SK-N-SH (cell line): ENCODE measurements around the gene RFK. TPM values are rescaled to one million over a fixed set of nuclear protein-coding genes. Genes with fewer than 3 reads are reported as not detected.

ENCODE experiments used
- CTCF ChIA-PET: fragments of 300-600, 350-600 bp; formaldehyde crosslinking; extraction: SDS; loops from one replicate; lab custom pipeline; 2021; lab: Yijun Ruan, JAX
- POLR2A ChIA-PET: fragments of 350-600 bp; sonication (Branson Sonifier 250); formaldehyde crosslinking; extraction: SDS; loops from one replicate; lab custom pipeline; 2020; ENCODE audit warnings: antibody characterized with exemption, inconsistent platforms; lab: Yijun Ruan, JAX
- DNase-seq: peaks from one replicate; pipeline ENCODE4 v3.0.0; 2012
- H2AFZ ChIP-seq: fragments of 200-600 bp; sonication (generic); 2 replicates; pipeline ENCODE4 v1.8.1; 2016; ENCODE audit warnings: antibody characterized with exemption, mild to moderate bottlenecking, low read depth
- H3F3A ChIP-seq: fragments of 200-600 bp; sonication (generic); replicated peaks from 2 replicates; pipeline ENCODE3; 2016; ENCODE audit warnings: antibody characterized with exemption, mild to moderate bottlenecking; ENCODE audit not compliant: insufficient read depth
- H3K27ac ChIP-seq, 2 experiments: fragments of 200-500 bp in 1 of 2; fragments of 200-600 bp in 1 of 2; sonication (Bioruptor generic) in 1 of 2; sonication (generic), shearing (Covaris generic) in 1 of 2; 2 replicates each; pipeline versions ENCODE4 v1.5.1 to v1.6.1; 2014 to 2016; ENCODE audit warnings: low read depth in 2 of 2, inconsistent platforms in 1 of 2, low read length in 1 of 2, mild to moderate bottlenecking in 1 of 2, mixed read lengths in 1 of 2
- H3K27me3 ChIP-seq: fragments of 200-600 bp; sonication (generic), shearing (Covaris generic); 2 replicates; pipeline ENCODE4 v1.6.1; 2016; ENCODE audit warnings: mixed run types; ENCODE audit not compliant: insufficient read depth
- H3K36me3 ChIP-seq, 2 experiments: fragments of 200-500 bp in 1 of 2; fragments of 200-600 bp in 1 of 2; sonication (Bioruptor generic) in 1 of 2; sonication (generic) in 1 of 2; replicated peaks in 1 of 2; 2 replicates each; pipeline versions ENCODE3 to v1.5.1; 2014 to 2016; ENCODE audit warnings: low read length in 1 of 2, mild to moderate bottlenecking in 1 of 2; ENCODE audit not compliant: insufficient read depth in 2 of 2, control insufficient read depth in 1 of 2
- H3K4me1 ChIP-seq, 2 experiments: fragments of 200-500 bp in 1 of 2; fragments of 200-600 bp in 1 of 2; sonication (Bioruptor generic) in 1 of 2; sonication (generic), shearing (Covaris generic) in 1 of 2; 2 replicates each; pipeline versions ENCODE4 v1.5.1 to v1.6.1; 2014 to 2016; ENCODE audit warnings: low read depth in 1 of 2, low read length in 1 of 2, mixed run types in 1 of 2; ENCODE audit not compliant: insufficient read depth in 2 of 2, control insufficient read depth in 1 of 2
- H3K4me2 ChIP-seq: fragments of 200-600 bp; sonication (generic), shearing (Covaris generic); 2 replicates; pipeline ENCODE4 v1.6.1; 2017; ENCODE audit warnings: mixed run types
- H3K4me3 ChIP-seq, 2 experiments: fragments of 200-500 bp in 1 of 2; fragments of 200-600 bp in 1 of 2; sonication (Bioruptor generic) in 1 of 2; sonication (generic), shearing (Covaris generic) in 1 of 2; 2 replicates each; pipeline versions ENCODE4 v1.5.1 to v1.8.1; 2014 to 2016; ENCODE audit warnings: low read depth in 2 of 2, inconsistent platforms in 1 of 2, low read length in 1 of 2, mild to moderate bottlenecking in 1 of 2, mixed read lengths in 1 of 2, moderate library complexity in 1 of 2
- H3K79me2 ChIP-seq: fragments of 200-600 bp; sonication (generic); 2 replicates; pipeline ENCODE4 v1.8.1; 2017; ENCODE audit warnings: mild to moderate bottlenecking; ENCODE audit not compliant: insufficient read depth
- H3K9ac ChIP-seq: fragments of 200-600 bp; sonication (generic); 2 replicates; pipeline ENCODE4 v1.6.1; 2017; ENCODE audit warnings: mixed run types
- H3K9me2 ChIP-seq: fragments of 200-600 bp; sonication (generic); 2 replicates; pipeline ENCODE4 v1.6.1; 2017; ENCODE audit warnings: mixed run types
- H3K9me3 ChIP-seq: fragments of 200-600 bp; sonication (generic); 2 replicates; pipeline ENCODE4 v1.6.1; 2017; ENCODE audit warnings: mixed run types, mild to moderate bottlenecking, moderate library complexity
- H4K20me1 ChIP-seq: fragments of 200-600 bp; sonication (generic); 2 replicates; pipeline ENCODE4 v1.6.1; 2017; ENCODE audit warnings: mild to moderate bottlenecking, mixed run types; ENCODE audit not compliant: insufficient read depth
- CHD2 ChIP-seq: fragments of 150-350 bp; IDR thresholded peaks from 2 replicates; pipeline ENCODE4 v1.6.1; 2018; ENCODE audit warnings: low read length; ENCODE audit not compliant: partially characterized antibody
- ELF1 ChIP-seq: IDR thresholded peaks from 2 replicates; pipeline ENCODE4 v1.4.0; 2012
- EP300 ChIP-seq, 2 experiments: IDR thresholded peaks; 2 replicates each; pipeline versions ENCODE4 v1.4.0 to v1.6.1; 2012; ENCODE audit warnings: borderline replicate concordance in 1 of 2, low read depth in 1 of 2, low read length in 1 of 2
- EZH2phosphoT487 ChIP-seq: fragments of 200-600 bp; sonication (generic); IDR thresholded peaks from 2 replicates; pipeline ENCODE4 v1.6.1; 2017; ENCODE audit warnings: low read depth, mixed run types, mild to moderate bottlenecking, antibody characterized with exemption, moderate library complexity, borderline replicate concordance
- FOSL2 ChIP-seq: IDR thresholded peaks from 2 replicates; pipeline ENCODE4 v1.4.0; 2012; ENCODE audit warnings: low read depth, mild to moderate bottlenecking, moderate library complexity, borderline replicate concordance
- FOXJ3 ChIP-seq: sonication (generic); formaldehyde crosslinking; IDR thresholded peaks from 2 replicates; pipeline ENCODE4 v1.5.1; 2020; ENCODE audit warnings: mild to moderate bottlenecking, missing genetic modification reagents
- FOXM1 ChIP-seq: IDR thresholded peaks from 2 replicates; pipeline ENCODE4 v1.4.0; 2012; ENCODE audit warnings: low read depth, mild to moderate bottlenecking
- GABPA ChIP-seq: IDR thresholded peaks from 2 replicates; pipeline ENCODE4 v1.4.0; 2012; ENCODE audit warnings: low read depth, mild to moderate bottlenecking
- GATA2 ChIP-seq: sonication (generic); formaldehyde crosslinking; IDR thresholded peaks from 2 replicates; pipeline ENCODE4 v1.5.0; 2020; ENCODE audit warnings: mild to moderate bottlenecking, missing genetic modification reagents
- JUND ChIP-seq: IDR thresholded peaks from 2 replicates; pipeline ENCODE4 v1.4.0; 2012
- MXI1 ChIP-seq: IDR thresholded peaks from 2 replicates; pipeline ENCODE4 v1.6.1; 2012; ENCODE audit warnings: mild to moderate bottlenecking, low read depth, low read length, improper control_type of control experiment
- RAD21 ChIP-seq: IDR thresholded peaks from 2 replicates; pipeline ENCODE4 v1.6.1; 2012; ENCODE audit warnings: mild to moderate bottlenecking, low read length
- RCOR1 ChIP-seq: fragments of 150-350 bp; IDR thresholded peaks from 2 replicates; pipeline ENCODE4 v1.6.1; 2017; ENCODE audit warnings: antibody characterized with exemption, low read length
- RXRA ChIP-seq: IDR thresholded peaks from 2 replicates; pipeline ENCODE4 v1.4.0; 2012; ENCODE audit warnings: low read depth, mild to moderate bottlenecking, borderline replicate concordance
- SIN3A ChIP-seq: IDR thresholded peaks from 2 replicates; pipeline ENCODE4 v1.6.1; 2012; ENCODE audit warnings: low read depth, mild to moderate bottlenecking, low read length, moderate library complexity, borderline replicate concordance
- TAF1 ChIP-seq: IDR thresholded peaks from 2 replicates; pipeline ENCODE4 v1.6.1; 2012; ENCODE audit warnings: low read depth, mild to moderate bottlenecking, low read length, moderate library complexity, borderline replicate concordance
- YY1 ChIP-seq: IDR thresholded peaks from 2 replicates; pipeline ENCODE4 v1.4.0; 2012; ENCODE audit warnings: low read depth, mild to moderate bottlenecking
- WGBS: methylation state at CpG from one replicate; pipeline ENCODE4 v1.1.6; 2017; ENCODE audit warnings: low lambda C conversion rate; 5-methylcytosine and 5-hydroxymethylcytosine counted together
- polyA plus RNA-seq, 3 experiments: library from polyadenylated mRNA; depleted of rRNA; stranded (reverse); fragments of >200 nt; gene quantifications; 2 replicates each; pipeline ENCODE4 v1.2.3, GENCODE V29; 2012
- TF ChIP-seq, protein P1 (sequence below): IDR thresholded peaks from 2 replicates; pipeline ENCODE4 v1.4.0; 2012; ENCODE audit warnings: low read depth, borderline replicate concordance
- TF ChIP-seq, protein P2 (sequence below): fragments of 150-350 bp; IDR thresholded peaks from 2 replicates; pipeline ENCODE4 v1.6.1; 2017; ENCODE audit warnings: antibody characterized with exemption, low read length, low read depth, borderline replicate concordance
- TF ChIP-seq, protein P3 (sequence below): IDR thresholded peaks from 2 replicates; pipeline ENCODE4 v1.4.0; 2012; ENCODE audit warnings: low read depth, borderline replicate concordance
- TF ChIP-seq, protein P4 (sequence below): fragments of 150-350 bp; IDR thresholded peaks from 2 replicates; pipeline ENCODE4 v1.6.1; 2016; ENCODE audit warnings: mild to moderate bottlenecking, low read depth, low read length

The RFK gene
- polyA plus RNA-seq, 1 of the 3 experiments (the other 2 are of a cell fraction) = 7.2 TPM

GRCh38 chr9:76341616-76342015 lies 52.6 kb downstream of the RFK start:
- Histone ChIP-seq H3F3A (no peaks in the 10 kb centered on the region), H3K36me3 (no peaks in the 10 kb centered on the region), H3K27me3 (no peaks in the 10 kb centered on the region; the same call in 1 of the 2 replicates), H3K4me1 (no peaks in the 10 kb centered on the region), H3K9ac (no peak overlapping the region), H3K27ac (no peak overlapping the region), H3K9me3 (no peaks in the 10 kb centered on the region), H3K79me2 (no peaks in the 10 kb centered on the region), H4K20me1 (no peaks in the 10 kb centered on the region), H3K9me2 (no peaks in the 10 kb centered on the region), H2AFZ (no peak overlapping the region), H3K4me3 (no peak overlapping the region), H3K4me2 (no peak overlapping the region)
- 38% methylated on average over 1 of the region's 1 CpG for WGBS
- TF ChIP-seq CHD2 = no peak
- no peak for TF ChIP-seq YY1
- TF ChIP-seq FOXM1 = no peak
- no peak for TF ChIP-seq FOXJ3
- TF ChIP-seq TAF1 = no peak
- no peak for TF ChIP-seq RXRA
- TF ChIP-seq JUND = no peak
- TF ChIP-seq, protein P1, sequence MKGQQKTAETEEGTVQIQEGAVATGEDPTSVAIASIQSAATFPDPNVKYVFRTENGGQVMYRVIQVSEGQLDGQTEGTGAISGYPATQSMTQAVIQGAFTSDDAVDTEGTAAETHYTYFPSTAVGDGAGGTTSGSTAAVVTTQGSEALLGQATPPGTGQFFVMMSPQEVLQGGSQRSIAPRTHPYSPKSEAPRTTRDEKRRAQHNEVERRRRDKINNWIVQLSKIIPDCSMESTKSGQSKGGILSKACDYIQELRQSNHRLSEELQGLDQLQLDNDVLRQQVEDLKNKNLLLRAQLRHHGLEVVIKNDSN = no peak
- ChIA-PET POLR2A (no interaction called here), CTCF (no interaction called here)
- DNase-seq = no peak

GRCh38 chr9:76338418-76338817 lies 55.8 kb downstream of the RFK start:
- Histone ChIP-seq H3K4me1 (no peaks in the 10 kb centered on the region), H3K4me3 (no peak overlapping the region), H3K9me3 (no peaks in the 10 kb centered on the region), H3K4me2 (no peak overlapping the region), H3F3A (no peaks in the 10 kb centered on the region), H3K9me2 (no peaks in the 10 kb centered on the region), H3K36me3 (no peaks in the 10 kb centered on the region), H3K79me2 (no peaks in the 10 kb centered on the region), H3K9ac (no peak overlapping the region), H3K27ac (no peak overlapping the region), H2AFZ (no peak overlapping the region), H4K20me1 (no peaks in the 10 kb centered on the region), H3K27me3 (peaks cover 11% of the 10 kb centered on the region; the same call in 1 of the 2 replicates)
- ChIA-PET POLR2A (no interaction called here), CTCF (no interaction called here)
- WGBS = 16% methylated on average over 6 of the region's 6 CpGs
- no peak for DNase-seq
- TF ChIP-seq, protein P2, sequence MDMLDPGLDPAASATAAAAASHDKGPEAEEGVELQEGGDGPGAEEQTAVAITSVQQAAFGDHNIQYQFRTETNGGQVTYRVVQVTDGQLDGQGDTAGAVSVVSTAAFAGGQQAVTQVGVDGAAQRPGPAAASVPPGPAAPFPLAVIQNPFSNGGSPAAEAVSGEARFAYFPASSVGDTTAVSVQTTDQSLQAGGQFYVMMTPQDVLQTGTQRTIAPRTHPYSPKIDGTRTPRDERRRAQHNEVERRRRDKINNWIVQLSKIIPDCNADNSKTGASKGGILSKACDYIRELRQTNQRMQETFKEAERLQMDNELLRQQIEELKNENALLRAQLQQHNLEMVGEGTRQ = no peak
- TF ChIP-seq SIN3A (no peak), ELF1 (no peak), GATA2 (CRISPR knock-in tag) (no peak), FOSL2 (no peak), EP300 (IDR thresholded peaks at IDR 0.05; ENCODE audit: borderline replicate concordance in 1 of 2, low read depth in 1 of 2, low read length in 1 of 2) (no peak), RCOR1 (no peak), EZH2phosphoT487 (no peak), JUND (no peak), RAD21 (no peak), GABPA (no peak), MXI1 (no peak)
- TF ChIP-seq, protein P3, sequence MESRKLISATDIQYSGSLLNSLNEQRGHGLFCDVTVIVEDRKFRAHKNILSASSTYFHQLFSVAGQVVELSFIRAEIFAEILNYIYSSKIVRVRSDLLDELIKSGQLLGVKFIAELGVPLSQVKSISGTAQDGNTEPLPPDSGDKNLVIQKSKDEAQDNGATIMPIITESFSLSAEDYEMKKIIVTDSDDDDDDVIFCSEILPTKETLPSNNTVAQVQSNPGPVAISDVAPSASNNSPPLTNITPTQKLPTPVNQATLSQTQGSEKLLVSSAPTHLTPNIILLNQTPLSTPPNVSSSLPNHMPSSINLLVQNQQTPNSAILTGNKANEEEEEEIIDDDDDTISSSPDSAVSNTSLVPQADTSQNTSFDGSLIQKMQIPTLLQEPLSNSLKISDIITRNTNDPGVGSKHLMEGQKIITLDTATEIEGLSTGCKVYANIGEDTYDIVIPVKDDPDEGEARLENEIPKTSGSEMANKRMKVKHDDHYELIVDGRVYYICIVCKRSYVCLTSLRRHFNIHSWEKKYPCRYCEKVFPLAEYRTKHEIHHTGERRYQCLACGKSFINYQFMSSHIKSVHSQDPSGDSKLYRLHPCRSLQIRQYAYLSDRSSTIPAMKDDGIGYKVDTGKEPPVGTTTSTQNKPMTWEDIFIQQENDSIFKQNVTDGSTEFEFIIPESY = no peak
- TF ChIP-seq, protein P4, sequence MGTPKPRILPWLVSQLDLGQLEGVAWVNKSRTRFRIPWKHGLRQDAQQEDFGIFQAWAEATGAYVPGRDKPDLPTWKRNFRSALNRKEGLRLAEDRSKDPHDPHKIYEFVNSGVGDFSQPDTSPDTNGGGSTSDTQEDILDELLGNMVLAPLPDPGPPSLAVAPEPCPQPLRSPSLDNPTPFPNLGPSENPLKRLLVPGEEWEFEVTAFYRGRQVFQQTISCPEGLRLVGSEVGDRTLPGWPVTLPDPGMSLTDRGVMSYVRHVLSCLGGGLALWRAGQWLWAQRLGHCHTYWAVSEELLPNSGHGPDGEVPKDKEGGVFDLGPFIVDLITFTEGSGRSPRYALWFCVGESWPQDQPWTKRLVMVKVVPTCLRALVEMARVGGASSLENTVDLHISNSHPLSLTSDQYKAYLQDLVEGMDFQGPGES = no peak
